K562 (cell line): ENCODE measurements around the gene ATP2A2. TPM values are rescaled to one million over a fixed set of nuclear protein-coding genes. Genes with fewer than 3 reads are reported as not detected.
A peak's percentile ranks its signal among the peaks of the same experiment; 100 is the strongest.

Experiments used
- CBFA2T3 ChIP-seq: fragments of 450-650 bp; IDR thresholded peaks from 2 replicates; pipeline ENCODE4 v1.6.1; 2017
- DMBX1 ChIP-seq: fragments of 250-450 bp; sonication (Bioruptor Pico); IDR thresholded peaks from 2 replicates; pipeline ENCODE4 v1.8.0; 2022; ENCODE audit warnings: inconsistent platforms, mild to moderate bottlenecking, moderate library complexity, borderline replicate concordance
- EGR1 ChIP-seq: fragments of 450-650 bp; conservative IDR thresholded peaks from 2 replicates; pipeline ENCODE4 v1.6.1; 2017; ENCODE audit warnings: mild to moderate bottlenecking
- EP400 ChIP-seq: fragments of 450-650 bp; IDR thresholded peaks from 2 replicates; pipeline ENCODE4 v1.6.1; 2017; ENCODE audit warnings: antibody characterized with exemption, mild to moderate bottlenecking, moderate library complexity
- FIP1L1 ChIP-seq: fragments of 200-400 bp; formaldehyde crosslinking; IDR thresholded peaks from 2 replicates; pipeline ENCODE4 v1.6.1; 2018; ENCODE audit warnings: mild to moderate bottlenecking, low read depth, low read length; ENCODE audit not compliant: poor library complexity, severe bottlenecking
- HOXB6 ChIP-seq: fragments of 250-450 bp; sonication (Bioruptor Pico); IDR thresholded peaks from 2 replicates; pipeline ENCODE4 v1.5.1; 2022; ENCODE audit warnings: mild to moderate bottlenecking, borderline replicate concordance
- MAZ ChIP-seq, 2 experiments: fragments of 450-650 bp in 1 of 2; sonication (generic) in 1 of 2; formaldehyde crosslinking; IDR thresholded peaks in 1 of 2; conservative IDR thresholded peaks in 1 of 2; 2 replicates each; pipeline versions ENCODE4 v1.4.0 to v1.5.0; 2020; ENCODE audit warnings: mild to moderate bottlenecking in 1 of 2, missing genetic modification reagents in 1 of 2
- MBD2 ChIP-seq: sonication (generic); IDR thresholded peaks from 2 replicates; pipeline ENCODE4 v1.6.1; 2016; ENCODE audit warnings: low read depth, borderline replicate concordance
- MLX ChIP-seq, 2 experiments: fragments of 450-650 bp in 1 of 2; sonication (generic) in 1 of 2; formaldehyde crosslinking; conservative IDR thresholded peaks; 2 replicates each; pipeline versions ENCODE4 v1.4.0 to v1.8.1; 2020 to 2022; ENCODE audit warnings: mild to moderate bottlenecking in 1 of 2, missing genetic modification reagents in 1 of 2
- MYBL2 ChIP-seq, 2 experiments: fragments of 450-650 bp in 1 of 2; sonication (generic) in 1 of 2; formaldehyde crosslinking in 1 of 2; IDR thresholded peaks; 2 replicates each; pipeline versions ENCODE4 v1.6.1 to v1.8.1; 2017 to 2022; ENCODE audit warnings: borderline replicate concordance in 1 of 2, inconsistent platforms in 1 of 2, low read depth in 1 of 2, mild to moderate bottlenecking in 1 of 2, missing genetic modification reagents in 1 of 2, moderate library complexity in 1 of 2
- NCOA2 ChIP-seq, 2 experiments: fragments of 450-650 bp; IDR thresholded peaks; 2 replicates each; pipeline ENCODE4 v1.6.1; 2018; ENCODE audit warnings: mild to moderate bottlenecking in 2 of 2, moderate library complexity in 1 of 2; ENCODE audit not compliant: partially characterized antibody in 2 of 2
- NFIX ChIP-seq: fragments of 250-450 bp; sonication (Bioruptor Pico); IDR thresholded peaks from 2 replicates; pipeline ENCODE4 v1.4.0; 2020; ENCODE audit warnings: low read depth, mild to moderate bottlenecking, moderate library complexity
- PHB ChIP-seq: fragments of 250-450 bp; sonication (Bioruptor Pico); IDR thresholded peaks from 2 replicates; pipeline ENCODE4 v1.5.0; 2021
- POLR2G ChIP-seq: fragments of 200-400 bp; formaldehyde crosslinking; IDR thresholded peaks from 2 replicates; pipeline ENCODE4 v1.6.1; 2017; ENCODE audit warnings: low read depth, mild to moderate bottlenecking, antibody characterized with exemption, low read length, moderate library complexity
- PPARD ChIP-seq: fragments of 250-450 bp; sonication (Bioruptor Pico); IDR thresholded peaks from 2 replicates; pipeline ENCODE4 v1.8.0; 2022; ENCODE audit warnings: inconsistent platforms, mild to moderate bottlenecking, moderate library complexity
- PRMT5 ChIP-seq: sonication (generic); formaldehyde crosslinking; IDR thresholded peaks from 2 replicates; pipeline ENCODE4 v1.5.0; 2020; ENCODE audit warnings: missing genetic modification reagents
- TARDBP ChIP-seq: fragments of 450-650 bp; IDR thresholded peaks from 2 replicates; pipeline ENCODE4 v1.6.1; 2016
- ZBTB34 ChIP-seq: fragments of 250-450 bp; sonication (Bioruptor Pico); IDR thresholded peaks from 2 replicates; pipeline ENCODE4 v1.8.0; 2021; ENCODE audit warnings: mild to moderate bottlenecking, moderate library complexity
- ZBTB5 ChIP-seq: fragments of 450-650 bp; IDR thresholded peaks from 2 replicates; pipeline ENCODE4 v1.6.1; 2017; ENCODE audit warnings: antibody characterized with exemption
- ZHX1 ChIP-seq: fragments of 150-350 bp; conservative IDR thresholded peaks from 2 replicates; pipeline ENCODE4 v1.6.1; 2014; ENCODE audit warnings: low read length
- ZNF699 ChIP-seq: fragments of 250-450 bp; sonication (Bioruptor Pico); IDR thresholded peaks from 2 replicates; pipeline ENCODE4 v1.8.0; 2021; ENCODE audit warnings: mild to moderate bottlenecking, moderate library complexity; ENCODE audit not compliant: insufficient replicate concordance
- polyA plus RNA-seq, 8 experiments: library from polyadenylated mRNA; depleted of rRNA in 4 of 8; stranded (reverse) in 5 of 8; unstranded in 3 of 8; fragments of >200 nt; fragmentation: Nextera tagmentation in 2 of 8; fragmentation: Illumina TruSeq in 1 of 8; extraction: Ambion mirVana in 2 of 8; extraction: Trizol in 1 of 8; gene quantifications; 2 replicates each; pipeline versions ENCODE4 v1.2.1 to v1.2.3, GENCODE V29; 2011 to 2014; ENCODE audit warnings: inconsistent platforms in 1 of 8, missing spikeins in 1 of 8
- total RNA-seq, 7 experiments: library from RNA; depleted of rRNA in 6 of 7; stranded (reverse); fragments of >200 nt in 6 of 7; fragmentation: Illumina TruSeq in 2 of 7; extraction: Trizol in 2 of 7; gene quantifications; 2 replicates each; pipeline versions ENCODE4 v1.2.1 to v1.2.3, GENCODE V29; 2011 to 2021; ENCODE audit warnings: low replicate concordance in 1 of 7

ATP2A2 gene
- total and polyA plus RNA-seq, 9 of the 15 experiments (the other 6 are each of a cell fraction or from before 2014, with no cell fraction given), result 5.2 to 205 (median 51.6) TPM

GRCh38 chr12:110280779-110281548, at the start of gene ATP2A2 (continued):
- TF ChIP-seq ZBTB5, result no peak
- no peak for TF ChIP-seq MYBL2 (IDR thresholded peaks at IDR 0.05; ENCODE audit: low read depth)
- no peak for TF ChIP-seq MYBL2 (CRISPR knock-in tag; IDR thresholded peaks at IDR 0.05; ENCODE audit: borderline replicate concordance)
- TF ChIP-seq ZBTB34 (CRISPR knock-in tag), result no peak; the same call in 1 of the 2 replicates
- TF ChIP-seq HOXB6 (CRISPR knock-in tag), result no peak
- peak; percentile 72 to 81 for TF ChIP-seq MAZ (CRISPR knock-in tag; conservative IDR thresholded peaks at IDR 0.05 in 1 of 2, IDR thresholded peaks at IDR 0.05 in 1 of 2)
- TF ChIP-seq PPARD (CRISPR knock-in tag), result no peak
- TF ChIP-seq NFIX (CRISPR knock-in tag), result no peak
- TF ChIP-seq PRMT5 (CRISPR knock-in tag), result no peak
- no peak for TF ChIP-seq DMBX1 (CRISPR knock-in tag)
- TF ChIP-seq EP400, result peak; percentile 71; the same call in 1 of the 2 replicates
- TF ChIP-seq POLR2G, result peak; percentile 95
- no peak for TF ChIP-seq MLX (CRISPR knock-in tag; conservative IDR thresholded peaks at IDR 0.05)
- TF ChIP-seq ZNF699, result no peak
- no peak for TF ChIP-seq PHB (CRISPR knock-in tag)
- no peak for TF ChIP-seq NCOA2 (IDR thresholded peaks at IDR 0.05; ENCODE audit: partially characterized antibody in 2 of 2)
- TF ChIP-seq FIP1L1, result peak; percentile 87
- 0 out of 2 replicates have a peak, but pooled peaks have one; percentile 6 for TF ChIP-seq CBFA2T3
- peak; percentile 77 for TF ChIP-seq MBD2
- TF ChIP-seq TARDBP, result peak; percentile 72; the same call in 1 of the 2 replicates
- TF ChIP-seq EGR1, result peak; percentile 60; the same call in 1 of the 2 replicates
- no peak for TF ChIP-seq ZHX1
